IMR-90 (cell line): Measurements from ENCODE around the gene SLC25A44. TPM values are rescaled to one million over a fixed set of nuclear protein-coding genes. Genes with fewer than 3 reads are reported as not detected.

Source experiments
- ATAC-seq: fragments of 200-7000 bp; cut with Tn5 transposase; 2 replicates; pipeline ENCODE4 v1.9.1; 2020; ENCODE audit warnings: low read depth, mild to moderate bottlenecking, moderate library complexity
- BruUV-seq: library from RNA; stranded (reverse); fragments of 400-500 nt; replicated peaks from 2 replicates; lab custom pipeline; 2021; lab: Mats Ljungman, UMichigan
- CTCF ChIA-PET: fragments of 300-600 bp; formaldehyde crosslinking; extraction: SDS; loops from one replicate; lab custom pipeline; 2021; ENCODE audit warnings: antibody characterized with exemption; lab: Yijun Ruan, JAX
- POLR2A ChIA-PET: fragments of 300-600 bp; sonication (Branson Sonifier 250); formaldehyde crosslinking; loops from one replicate; lab custom pipeline; 2022; ENCODE audit warnings: antibody characterized with exemption; ENCODE audit not compliant: unreplicated experiment; lab: Charles Lee
- DNase-seq: peaks from one replicate; pipeline ENCODE4 v3.0.0; 2013
- H2AFZ ChIP-seq: replicated peaks from 2 replicates; pipeline ENCODE3; 2013; ENCODE audit warnings: low read length, mild to moderate bottlenecking; ENCODE audit not compliant: poor library complexity
- H2AK5ac ChIP-seq: 2 replicates; pipeline ENCODE4 v1.6.1; 2013; ENCODE audit warnings: low read depth, low read length, inconsistent platforms
- H2AK9ac ChIP-seq: replicated peaks from 2 replicates; pipeline ENCODE3; 2013; ENCODE audit warnings: mild to moderate bottlenecking, low read depth, low read length, moderate library complexity; ENCODE audit not compliant: poor library complexity
- H2BK120ac ChIP-seq: 2 replicates; pipeline ENCODE4 v1.6.1; 2013; ENCODE audit warnings: low read depth, low read length, inconsistent platforms
- H2BK15ac ChIP-seq: 3 replicates; pipeline ENCODE4 v1.6.1; 2013; ENCODE audit warnings: low read depth, low read length, inconsistent platforms
- H2BK20ac ChIP-seq: 2 replicates; pipeline ENCODE4 v1.6.1; 2013; ENCODE audit warnings: low read depth, mild to moderate bottlenecking, inconsistent platforms, low read length, moderate library complexity
- H2BK5ac ChIP-seq: 2 replicates; pipeline ENCODE4 v1.6.1; 2013; ENCODE audit warnings: mild to moderate bottlenecking, low read depth, low read length, inconsistent platforms; ENCODE audit not compliant: poor library complexity, severe bottlenecking
- H3K14ac ChIP-seq: replicated peaks from 2 replicates; pipeline ENCODE4 v1.6.1; 2013; ENCODE audit warnings: low read depth, low read length, inconsistent platforms
- H3K18ac ChIP-seq: 2 replicates; pipeline ENCODE4 v1.6.1; 2013; ENCODE audit warnings: low read depth, low read length, control low read depth
- H3K23ac ChIP-seq: 2 replicates; pipeline ENCODE4 v1.6.1; 2013; ENCODE audit warnings: low read depth, low read length, inconsistent platforms
- H3K27ac ChIP-seq: 2 replicates; pipeline ENCODE4 v1.5.1; 2013; ENCODE audit warnings: mild to moderate bottlenecking, control low read depth, low read length; ENCODE audit not compliant: insufficient read depth
- H3K27me3 ChIP-seq: 2 replicates; pipeline ENCODE4 v1.6.1; 2013; ENCODE audit warnings: low read length; ENCODE audit not compliant: control insufficient read depth, insufficient read depth
- H3K36me3 ChIP-seq: 2 replicates; pipeline ENCODE4 v1.6.1; 2013; ENCODE audit warnings: low read length, mixed read lengths; ENCODE audit not compliant: control insufficient read depth, insufficient read depth
- H3K4ac ChIP-seq: 2 replicates; pipeline ENCODE4 v1.6.1; 2013; ENCODE audit warnings: low read depth, low read length, inconsistent platforms
- H3K4me1 ChIP-seq: 2 replicates; pipeline ENCODE4 v1.6.1; 2013; ENCODE audit warnings: low read length, mixed read lengths; ENCODE audit not compliant: control insufficient read depth, insufficient read depth
- H3K4me2 ChIP-seq: 2 replicates; pipeline ENCODE4 v1.6.1; 2013; ENCODE audit warnings: low read depth, mild to moderate bottlenecking, control low read depth, low read length, moderate library complexity
- H3K4me3 ChIP-seq: 2 replicates; pipeline ENCODE4 v1.5.1; 2013; ENCODE audit warnings: low read depth, mild to moderate bottlenecking, control low read depth, low read length, moderate library complexity; ENCODE audit not compliant: insufficient read depth
- H3K56ac ChIP-seq: 2 replicates; pipeline ENCODE4 v1.6.1; 2013; ENCODE audit warnings: low read length, inconsistent platforms; ENCODE audit not compliant: insufficient read depth; ENCODE audit errors: extremely low read depth
- H3K79me1 ChIP-seq, 2 experiments: 2 replicates each; pipeline ENCODE4 v1.6.1; 2013; ENCODE audit warnings: low read length in 2 of 2, inconsistent platforms in 1 of 2, low read depth in 1 of 2
- H3K9ac ChIP-seq: 2 replicates; pipeline ENCODE4 v1.6.1; 2013; ENCODE audit warnings: low read depth, low read length, control low read depth
- H3K9me1 ChIP-seq: 2 replicates; pipeline ENCODE4 v1.6.1; 2013; ENCODE audit warnings: low read length, inconsistent platforms; ENCODE audit not compliant: insufficient read depth
- H3K9me3 ChIP-seq: 2 replicates; pipeline ENCODE4 v1.6.1; 2013; ENCODE audit warnings: low read length; ENCODE audit not compliant: control insufficient read depth, insufficient read depth
- H4K20me1 ChIP-seq: 2 replicates; pipeline ENCODE4 v1.6.1; 2013; ENCODE audit warnings: low read length, inconsistent platforms; ENCODE audit not compliant: insufficient read depth
- H4K5ac ChIP-seq: 2 replicates; pipeline ENCODE4 v1.6.1; 2013; ENCODE audit warnings: mild to moderate bottlenecking, low read depth, low read length, control low read depth
- H4K8ac ChIP-seq, 2 experiments: 2 replicates each; pipeline ENCODE4 v1.6.1; 2013; ENCODE audit warnings: low read depth in 2 of 2, low read length in 2 of 2, control low read depth in 1 of 2, inconsistent platforms in 1 of 2
- H4K91ac ChIP-seq: 2 replicates; pipeline ENCODE4 v1.6.1; 2013; ENCODE audit warnings: low read depth, low read length, inconsistent platforms; ENCODE audit not compliant: insufficient read depth
- BHLHE40 ChIP-seq: fragments of 150-350 bp; IDR thresholded peaks from 2 replicates; pipeline ENCODE4 v1.6.1; 2016; ENCODE audit warnings: mild to moderate bottlenecking, low read depth, low read length
- CEBPB ChIP-seq: IDR thresholded peaks from 2 replicates; pipeline ENCODE4 v1.6.1; 2012; ENCODE audit warnings: low read depth, low read length, improper control_type of control experiment
- CHD1 ChIP-seq: IDR thresholded peaks from 2 replicates; pipeline ENCODE4 v1.6.1; 2012; ENCODE audit warnings: low read depth, low read length, improper control_type of control experiment
- ELK1 ChIP-seq: fragments of 150-350 bp; IDR thresholded peaks from 2 replicates; pipeline ENCODE4 v1.6.1; 2016; ENCODE audit warnings: low read depth, mild to moderate bottlenecking, low read length, moderate library complexity, borderline replicate concordance
- FOS ChIP-seq: fragments of 150-350 bp; IDR thresholded peaks from 2 replicates; pipeline ENCODE4 v1.6.1; 2016; ENCODE audit warnings: low read depth, low read length
- MXI1 ChIP-seq: IDR thresholded peaks from 2 replicates; pipeline ENCODE4 v1.6.1; 2012; ENCODE audit warnings: low read depth, mild to moderate bottlenecking, low read length, moderate library complexity, borderline replicate concordance
- NFE2L2 ChIP-seq: fragments of 150-350 bp; IDR thresholded peaks from 2 replicates; pipeline ENCODE4 v1.6.1; 2016; ENCODE audit warnings: low read depth, mild to moderate bottlenecking, low read length
- POLR2A ChIP-seq: IDR thresholded peaks from 2 replicates; pipeline ENCODE4 v1.6.1; 2012; ENCODE audit warnings: mild to moderate bottlenecking, low read depth, low read length
- RAD21 ChIP-seq: IDR thresholded peaks from 2 replicates; pipeline ENCODE4 v1.6.1; 2012; ENCODE audit warnings: low read length, improper control_type of control experiment
- RFX5 ChIP-seq: IDR thresholded peaks from 2 replicates; pipeline ENCODE4 v1.8.0; 2012; ENCODE audit warnings: low read depth, mild to moderate bottlenecking, low read length, moderate library complexity
- WGBS, 2 experiments: methylation state at CpG; one replicate each; pipeline versions ENCODE4 v1.1.5 to v1.1.7; 2013; ENCODE audit warnings: missing lambda C conversion rate in 2 of 2; ENCODE audit not compliant: insufficient read length in 1 of 2; ENCODE audit errors: extremely low coverage in 2 of 2; 5-methylcytosine and 5-hydroxymethylcytosine counted together
- dilution Hi-C: fragments of 300-500 bp; cut with HindIII; formaldehyde crosslinking; loops from one replicate; pipeline ENCODE4 v1.14.3; 2018; ENCODE audit warnings: low sequenced_read_pairs; ENCODE audit not compliant: unreplicated experiment
- in situ Hi-C: fragments of 300-500 bp; cut with MboI; formaldehyde crosslinking; loops from 3 replicates; pipeline ENCODE4 v1.14.3; 2019; ENCODE audit warnings: low sequenced_read_pairs, inconsistent platforms, mixed read lengths
- intact Hi-C: fragments of 100-400 bp; cut with micrococcal nuclease; formaldehyde crosslinking; loops from 2 replicates; pipeline ENCODE4 v1.10.0; 2022
- polyA plus RNA-seq, 3 experiments: library from polyadenylated mRNA; depleted of rRNA; stranded (reverse); fragments of >200 nt; gene quantifications; 2 replicates each; pipeline ENCODE4 v1.2.3, GENCODE V29; 2012; ENCODE audit warnings: low replicate concordance in 1 of 3
- total RNA-seq: library from RNA; depleted of rRNA; stranded (reverse); fragments of >200 nt; gene quantifications from 2 replicates; pipeline ENCODE4 v1.2.3, GENCODE V29; 2012

Gene SLC25A44
- total and polyA plus RNA-seq, 2 of the 4 experiments (the other 2 are of a cell fraction) = 12.7 to 20.2 TPM

DNA sequence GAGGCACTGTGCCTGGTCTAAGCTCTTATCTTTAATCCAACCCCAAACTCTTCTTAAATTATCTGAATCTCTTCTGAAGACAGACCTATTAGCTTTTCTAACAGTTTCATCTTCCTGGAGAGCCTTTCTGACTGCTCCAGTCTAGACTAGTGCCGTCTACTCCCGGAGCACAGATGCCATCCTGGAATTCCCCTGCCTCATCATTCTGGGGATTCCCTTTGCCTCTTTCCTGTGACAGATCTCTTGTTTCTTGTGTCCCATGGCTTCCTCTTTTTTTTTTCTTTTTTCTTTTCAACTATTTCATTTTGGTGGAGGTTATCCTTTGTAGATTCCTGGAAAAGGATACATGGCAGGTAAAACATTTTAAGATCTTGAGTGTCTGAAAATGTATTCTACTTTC, 28.8 kb upstream of the SLC25A44 start (continued):
- TF ChIP-seq MXI1 = no peak

DNA sequence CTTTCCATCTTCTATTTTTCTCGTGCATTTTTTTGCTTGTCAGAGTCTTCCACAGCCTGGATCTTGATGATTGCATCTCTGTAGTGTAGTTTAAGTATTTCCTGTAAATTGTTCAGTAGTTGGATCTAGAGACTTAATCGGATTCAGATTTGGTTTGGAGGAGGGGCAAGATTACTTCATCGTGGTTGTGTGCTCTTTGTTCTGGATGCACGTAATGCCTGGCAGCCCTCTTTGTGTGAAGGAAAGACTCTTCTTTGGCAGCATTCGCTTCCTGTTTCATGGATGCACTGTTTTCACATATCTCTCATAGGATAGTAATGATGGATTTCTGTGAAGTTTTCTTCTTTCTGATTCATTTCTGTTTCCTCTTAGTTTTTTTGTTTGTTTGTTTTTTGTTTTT, 26.4 kb upstream of the SLC25A44 start:
- Histone ChIP-seq H2BK5ac (no peak overlapping the region), H3K4me1 (peaks cover 2% of the 10 kb centered on the region; the same call in 1 of the 2 replicates), H4K91ac (no peak overlapping the region), H2BK20ac (no peak overlapping the region), H4K5ac (no peak overlapping the region), H4K8ac (no peak overlapping the region), H3K56ac (no peak overlapping the region), H3K4me3 (no peak overlapping the region), H2AK5ac (no peak overlapping the region), H2BK15ac (no peak overlapping the region), H3K4ac (no peak overlapping the region), H3K79me1 (no peaks in the 10 kb centered on the region), H3K27ac (no peak overlapping the region), H3K27me3 (no peaks in the 10 kb centered on the region), H3K9me3 (no peaks in the 10 kb centered on the region), H3K36me3 (no peaks in the 10 kb centered on the region), H4K20me1 (no peaks in the 10 kb centered on the region), H3K23ac (no peak overlapping the region), H2AFZ (no peak overlapping the region), H2BK120ac (no peak overlapping the region), H3K18ac (no peak overlapping the region), H3K4me2 (no peak overlapping the region), H2AK9ac (no peak overlapping the region), H3K9ac (no peak overlapping the region), H3K14ac (no peak overlapping the region), H3K9me1 (peaks cover 3% of the 10 kb centered on the region; the same call in 1 of the 2 replicates)
- intact Hi-C loops = no loop called here
- CTCF ChIA-PET = interaction anchor here (0.7 kb wide), 1 partner anchor 11 kb away, joined by 3 read pairs; no protein-coding TSS in a partner anchor
- DNase-seq (no peak), ATAC-seq (no peak)
- in situ Hi-C loops = no loop called here
- dilution Hi-C loops = no loop called here
- BruUV-seq = no TSS peak
- POLR2A ChIA-PET = no interaction called here
- no CpG with 5 or more reads among the region's 5 CpGs for WGBS, 2 experiments
- TF ChIP-seq CHD1 (no peak), CEBPB (no peak), RFX5 (no peak), POLR2A (no peak), MXI1 (no peak), NFE2L2 (no peak), BHLHE40 (no peak), RAD21 (no peak), ELK1 (no peak), FOS (no peak)
